ENCODE data around the gene S100A6. TPM values are rescaled to one million over a fixed set of nuclear protein-coding genes. Genes with fewer than 3 reads are reported as not detected.
A peak's percentile ranks its signal among the peaks of the same experiment; 100 is the strongest.

The S100A6 gene
- total and polyA plus RNA-seq, 4 donors = 165 to 10,136 (median 2,002) TPM

- H3K9ac ChIP-seq (ENCODE audit: insufficient read depth in 1 of 2, low read length in 2 of 2) = peak overlapping the region in 1 of 2 donors; percentile 42
- no peaks in the 10 kb centered on the region for H3K9me3 ChIP-seq (ENCODE audit: control insufficient read depth in 4 of 4, insufficient read depth in 3 of 4, low read length in 3 of 4)
- 32 to 44% methylated on average over 16 of the region's 16 CpGs for WGBS, 2 donors
- H3K4me3 ChIP-seq = no peak overlapping the region
- DNase-seq (peak; percentile 53 to 82 (median 73)), ATAC-seq (ENCODE audit: insufficient read depth, low FRiP score) (peak; percentile 85)
- H3K36me3 ChIP-seq (ENCODE audit: control insufficient read depth in 4 of 4, insufficient read depth in 4 of 4, low read length in 4 of 4) = no peaks in the 10 kb centered on the region
- H3K27ac ChIP-seq (ENCODE audit: low read depth in 1 of 2, low read length in 1 of 2) = peak overlapping the region; percentile 86 to 99
- no peak for TF ChIP-seq CTCF (IDR thresholded peaks at IDR 0.05; ENCODE audit: control extremely low read depth, extremely low read depth)
- H3K27me3 ChIP-seq (ENCODE audit: control insufficient read depth in 3 of 3, insufficient read depth in 3 of 3, low read length in 2 of 3) = no peaks in the 10 kb centered on the region
- peaks cover 10 to 31% (median 16%) of the 10 kb centered on the region in 5 donors for H3K4me1 ChIP-seq (ENCODE audit: control insufficient read depth in 5 of 5, insufficient read depth in 5 of 5, low read length in 5 of 5)
Measured at GRCh38 chr1:153566414-153567371, 30.9 kb upstream of the S100A6 start.

GRCh38 chr1:153565529-153566374 is 30.0 kb upstream of the S100A6 start, which contains the start of gene S100A2:
TSS of gene S100A2 (minus strand) at chr1:153565844. CDS start at chr1:153563877, 1,967 bp downstream.
- peaks cover 10 to 34% (median 18%) of the 10 kb centered on the region in 5 donors for H3K4me1 ChIP-seq (ENCODE audit: control insufficient read depth in 5 of 5, insufficient read depth in 5 of 5, low read length in 5 of 5)
- peak; percentile 37 for ATAC-seq (ENCODE audit: insufficient read depth, low FRiP score)
- H3K27me3 ChIP-seq (ENCODE audit: control insufficient read depth in 3 of 3, insufficient read depth in 3 of 3, low read length in 2 of 3) = no peaks in the 10 kb centered on the region
- 26 to 39% methylated on average over 8 of the region's 8 CpGs for WGBS, 2 donors
- peak within 1 kb of the TSS in 1 of 2 donors; percentile 42 for H3K9ac ChIP-seq (ENCODE audit: insufficient read depth in 1 of 2, low read length in 2 of 2)
- H3K9me3 ChIP-seq (ENCODE audit: control insufficient read depth in 4 of 4, insufficient read depth in 3 of 4, low read length in 3 of 4) = no peaks in the 10 kb centered on the region
- peak in 2 of 3 donors; percentile 16 to 27 for DNase-seq
- peak within 1 kb of the TSS; percentile 86 to 99 for H3K27ac ChIP-seq (ENCODE audit: low read depth in 1 of 2, low read length in 1 of 2)
- H3K4me3 ChIP-seq = no peak within 1 kb of the TSS
- no peak for TF ChIP-seq CTCF (IDR thresholded peaks at IDR 0.05; ENCODE audit: control extremely low read depth, extremely low read depth)
- H3K36me3 ChIP-seq (ENCODE audit: control insufficient read depth in 4 of 4, insufficient read depth in 4 of 4, low read length in 4 of 4) = no peaks in the 10 kb centered on the region

GRCh38 chr1:153563991-153564390 is 28.2 kb upstream of the S100A6 start:
- no peak overlapping the region for H3K27ac ChIP-seq (ENCODE audit: low read depth in 1 of 2, low read length in 1 of 2)
- H3K4me3 ChIP-seq = no peak overlapping the region
- no peak for TF ChIP-seq CTCF (IDR thresholded peaks at IDR 0.05; ENCODE audit: control extremely low read depth, extremely low read depth)
- H3K9me3 ChIP-seq (ENCODE audit: control insufficient read depth in 4 of 4, insufficient read depth in 3 of 4, low read length in 3 of 4) = no peaks in the 10 kb centered on the region
- no peak for ATAC-seq (ENCODE audit: insufficient read depth, low FRiP score)
- 84 to 94% methylated on average over 7 of the region's 7 CpGs for WGBS, 2 donors
- no peak for DNase-seq
- no peak overlapping the region for H3K9ac ChIP-seq (ENCODE audit: insufficient read depth in 1 of 2, low read length in 2 of 2)
- H3K36me3 ChIP-seq (ENCODE audit: control insufficient read depth in 4 of 4, insufficient read depth in 4 of 4, low read length in 4 of 4) = no peaks in the 10 kb centered on the region
- H3K4me1 ChIP-seq (ENCODE audit: control insufficient read depth in 5 of 5, insufficient read depth in 5 of 5, low read length in 5 of 5) = peaks cover 10 to 34% (median 18%) of the 10 kb centered on the region in 5 donors
- no peaks in the 10 kb centered on the region for H3K27me3 ChIP-seq (ENCODE audit: control insufficient read depth in 3 of 3, insufficient read depth in 3 of 3, low read length in 2 of 3)
